Sigmoid colon (tissue), 7 donors: ENCODE results near the gene ANTXR1. TPM values are rescaled to one million over a fixed set of nuclear protein-coding genes. Genes with fewer than 3 reads are reported as not detected.

Experiments
- DNase-seq: peaks from one replicate; pipeline ENCODE4 v3.0.0-alpha.2; 2019
- H3K27ac ChIP-seq, 4 donors: fragments of 200-600 bp; sonication (generic); one replicate each; pipeline ENCODE4 v1.5.1; 2016 to 2019; ENCODE audit warnings: mild to moderate bottlenecking in 1 of 4
- H3K27me3 ChIP-seq, 3 donors: fragments of 200-600 bp; sonication (generic); one replicate each; pipeline ENCODE4 v1.5.1; 2019; ENCODE audit warnings: mild to moderate bottlenecking in 1 of 3
- H3K36me3 ChIP-seq, 4 donors: fragments of 200-600 bp; sonication (generic); one replicate each; pipeline ENCODE4 v1.5.1; 2016 to 2019
- H3K4me1 ChIP-seq, 4 donors: fragments of 200-600 bp; sonication (generic); one replicate each; pipeline ENCODE4 v1.5.1; 2017 to 2019
- H3K4me3 ChIP-seq, 4 donors: fragments of 200-600 bp; sonication (generic); one replicate each; pipeline ENCODE4 v1.5.1; 2017 to 2019; ENCODE audit warnings: mild to moderate bottlenecking in 2 of 4, moderate library complexity in 1 of 4
- H3K9me3 ChIP-seq, 4 donors: fragments of 200-600 bp in 3 of 4; sonication (generic) in 3 of 4; one replicate each; pipeline versions ENCODE4 v1.5.1 to v1.6.1; 2013 to 2019
- EP300 ChIP-seq, 4 donors: sonication (generic); formaldehyde crosslinking; IDR thresholded peaks; one replicate each; pipeline ENCODE4 v1.6.1; 2017; ENCODE audit warnings: antibody characterized with exemption in 4 of 4
- POLR2A ChIP-seq, 2 donors: fragments of 450-650 bp; IDR thresholded peaks; one replicate each; pipeline ENCODE4 v1.6.1; 2016; ENCODE audit warnings: antibody characterized with exemption in 2 of 2, mild to moderate bottlenecking in 2 of 2, moderate library complexity in 2 of 2
- POLR2AphosphoS5 ChIP-seq, 4 donors: sonication (generic); formaldehyde crosslinking; IDR thresholded peaks; one replicate each; pipeline ENCODE4 v1.6.1; 2017; ENCODE audit warnings: antibody characterized with exemption in 4 of 4
- WGBS, 2 donors: extraction: QIAGEN DNeasy Blood & Tissue Kit; methylation state at CpG; one replicate each; pipeline ENCODE4 v1.1.7; 2013; 5-methylcytosine and 5-hydroxymethylcytosine counted together
- intact Hi-C: fragments of 100-400 bp; cut with DNase I; formaldehyde crosslinking; loops from one replicate; pipeline ENCODE4 v1.15.1; 2023
- polyA plus RNA-seq, 3 donors: library from polyadenylated mRNA; stranded (reverse); fragments of 200-250 nt; gene quantifications; one replicate each; pipeline ENCODE4 v1.2.3, GENCODE V29; 2013
- total RNA-seq, 4 donors: library from RNA; depleted of rRNA; stranded (reverse); fragments of >200 nt; gene quantifications; one replicate each; pipeline ENCODE4 v1.1.0, GENCODE V29; 2016
- TF ChIP-seq, protein P1 (sequence below), 4 experiments: fragments of 450-650 bp in 3 of 4; fragments of 200-600 bp in 1 of 4; IDR thresholded peaks; one replicate each; pipeline ENCODE4 v1.5.1; 2016 to 2019; ENCODE audit warnings: antibody characterized with exemption in 4 of 4, mild to moderate bottlenecking in 3 of 4, moderate library complexity in 2 of 4
- donor health status: healthy with polysubstance abuse.
- donor health status: Bipolar disorder and iron deficiency.
- donor health status: healthy.

ANTXR1 gene
- total and polyA plus RNA-seq, 7 donors = 3.0 to 79.8 (median 44.6) TPM

DNA sequence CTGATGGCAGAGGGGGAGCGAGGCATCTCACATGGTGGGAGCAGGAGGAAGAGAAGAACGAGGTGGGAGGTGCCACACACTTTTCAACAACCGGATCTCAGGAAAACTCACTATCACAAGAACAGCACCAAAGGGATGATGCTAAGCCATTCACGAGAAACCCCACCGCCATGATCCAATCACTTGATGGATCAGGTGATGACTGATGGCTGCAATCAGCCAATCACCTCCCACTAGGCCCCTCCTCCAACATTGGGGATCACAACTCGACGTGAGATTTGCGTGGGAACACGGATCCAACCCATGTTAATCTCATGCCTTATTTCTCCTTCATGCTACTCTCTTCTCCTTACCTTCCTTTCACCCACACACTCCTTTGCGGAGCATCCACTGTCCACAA is 143.6 kb downstream of the ANTXR1 start:
- intact Hi-C loops = no loop called here
- Histone ChIP-seq H3K4me3 (no peak overlapping the region), H3K4me1 (peaks cover 0 to 21% (median 9%) of the 10 kb centered on the region in 4 donors), H3K27ac (no peak overlapping the region), H3K36me3 (peaks cover 0 to 16% (median 4%) of the 10 kb centered on the region in 4 donors), H3K9me3 (no peaks in the 10 kb centered on the region), H3K27me3 (no peaks in the 10 kb centered on the region)
- no peak for TF ChIP-seq POLR2A (IDR thresholded peaks at IDR 0.05)
- TF ChIP-seq EP300 (IDR thresholded peaks at IDR 0.05) = no peak
- no peak for TF ChIP-seq POLR2AphosphoS5 (IDR thresholded peaks at IDR 0.05)
- TF ChIP-seq, protein P1, sequence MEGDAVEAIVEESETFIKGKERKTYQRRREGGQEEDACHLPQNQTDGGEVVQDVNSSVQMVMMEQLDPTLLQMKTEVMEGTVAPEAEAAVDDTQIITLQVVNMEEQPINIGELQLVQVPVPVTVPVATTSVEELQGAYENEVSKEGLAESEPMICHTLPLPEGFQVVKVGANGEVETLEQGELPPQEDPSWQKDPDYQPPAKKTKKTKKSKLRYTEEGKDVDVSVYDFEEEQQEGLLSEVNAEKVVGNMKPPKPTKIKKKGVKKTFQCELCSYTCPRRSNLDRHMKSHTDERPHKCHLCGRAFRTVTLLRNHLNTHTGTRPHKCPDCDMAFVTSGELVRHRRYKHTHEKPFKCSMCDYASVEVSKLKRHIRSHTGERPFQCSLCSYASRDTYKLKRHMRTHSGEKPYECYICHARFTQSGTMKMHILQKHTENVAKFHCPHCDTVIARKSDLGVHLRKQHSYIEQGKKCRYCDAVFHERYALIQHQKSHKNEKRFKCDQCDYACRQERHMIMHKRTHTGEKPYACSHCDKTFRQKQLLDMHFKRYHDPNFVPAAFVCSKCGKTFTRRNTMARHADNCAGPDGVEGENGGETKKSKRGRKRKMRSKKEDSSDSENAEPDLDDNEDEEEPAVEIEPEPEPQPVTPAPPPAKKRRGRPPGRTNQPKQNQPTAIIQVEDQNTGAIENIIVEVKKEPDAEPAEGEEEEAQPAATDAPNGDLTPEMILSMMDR (IDR thresholded peaks at IDR 0.05) = no peak
- no peak for DNase-seq
- WGBS, 2 donors = 89% methylated on average over 10 of the region's 10 CpGs

DNA sequence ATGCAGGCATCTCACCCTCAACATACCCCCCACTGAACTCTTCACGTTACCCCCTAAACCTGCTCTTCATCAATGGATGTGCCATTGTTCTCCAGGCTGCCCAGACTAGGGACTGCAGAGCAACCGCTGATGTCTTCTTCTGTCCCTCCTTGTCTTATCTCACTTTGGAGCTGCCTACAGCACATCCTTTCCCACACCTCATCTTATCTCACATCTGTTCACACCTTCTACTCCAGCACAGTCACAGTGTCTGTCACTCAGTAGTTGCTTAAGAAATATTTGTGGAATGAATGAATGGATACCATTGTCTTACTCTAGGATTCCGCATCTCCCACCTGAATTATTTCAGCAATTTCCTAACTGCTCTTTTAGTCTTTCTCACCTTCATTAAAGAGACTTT is 144.5 kb downstream of the ANTXR1 start:
- Histone ChIP-seq H3K4me3 (no peak overlapping the region), H3K4me1 (peaks cover 0 to 29% (median 13%) of the 10 kb centered on the region in 4 donors), H3K9me3 (no peaks in the 10 kb centered on the region), H3K27me3 (no peaks in the 10 kb centered on the region), H3K36me3 (peaks cover 0 to 16% (median 4%) of the 10 kb centered on the region in 4 donors), H3K27ac (no peak overlapping the region)
- DNase-seq = no peak
- 90 to 91% methylated on average over 3 of the region's 3 CpGs for WGBS, 2 donors
- intact Hi-C loops = no loop called here
- TF ChIP-seq POLR2AphosphoS5 (IDR thresholded peaks at IDR 0.05) (no peak), POLR2A (IDR thresholded peaks at IDR 0.05) (no peak), EP300 (IDR thresholded peaks at IDR 0.05) (no peak)
- TF ChIP-seq, protein P1 (IDR thresholded peaks at IDR 0.05) = no peak

DNA sequence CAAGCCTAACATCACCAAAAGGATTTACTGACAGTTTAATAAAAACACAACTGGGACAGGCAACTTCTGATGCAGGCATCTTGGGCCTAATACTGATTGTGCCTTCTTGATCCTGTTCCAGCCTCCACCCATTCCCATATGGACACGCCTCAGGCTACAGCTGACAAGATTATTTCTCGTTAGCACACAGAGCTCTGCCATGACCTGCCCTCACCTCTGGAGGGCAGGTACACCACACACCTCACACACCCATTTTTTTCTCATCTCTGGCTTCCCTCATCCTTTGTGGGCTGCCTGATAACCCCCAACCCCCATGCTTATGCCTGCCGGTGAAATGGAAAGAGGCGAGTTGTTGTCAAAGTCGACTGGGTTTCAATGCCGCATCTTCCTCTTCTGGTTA is 147.0 kb downstream of the ANTXR1 start:
- no peak for TF ChIP-seq POLR2AphosphoS5 (IDR thresholded peaks at IDR 0.05)
- TF ChIP-seq EP300 (IDR thresholded peaks at IDR 0.05) = no peak
- TF ChIP-seq POLR2A (IDR thresholded peaks at IDR 0.05) = no peak
- TF ChIP-seq, protein P1 (IDR thresholded peaks at IDR 0.05) = no peak
- 53 to 56% methylated on average over 6 of the region's 6 CpGs for whole genome bisulfite sequencing, 2 donors
- peaks cover 0 to 36% (median 27%) of the 10 kb centered on the region in 4 donors for H3K4me1 ChIP-seq
- H3K27me3 ChIP-seq = no peaks in the 10 kb centered on the region
- H3K9me3 ChIP-seq = no peaks in the 10 kb centered on the region
- peaks cover 0 to 9% (median 4%) of the 10 kb centered on the region in 4 donors for H3K36me3 ChIP-seq
- H3K27ac ChIP-seq = no peak overlapping the region
- H3K4me3 ChIP-seq = no peak overlapping the region
- intact Hi-C loops = loop anchor here (5.0 kb wide), 1 partner anchor 147 kb away; no protein-coding TSS in a partner anchor
- DNase-seq = no peak

DNA sequence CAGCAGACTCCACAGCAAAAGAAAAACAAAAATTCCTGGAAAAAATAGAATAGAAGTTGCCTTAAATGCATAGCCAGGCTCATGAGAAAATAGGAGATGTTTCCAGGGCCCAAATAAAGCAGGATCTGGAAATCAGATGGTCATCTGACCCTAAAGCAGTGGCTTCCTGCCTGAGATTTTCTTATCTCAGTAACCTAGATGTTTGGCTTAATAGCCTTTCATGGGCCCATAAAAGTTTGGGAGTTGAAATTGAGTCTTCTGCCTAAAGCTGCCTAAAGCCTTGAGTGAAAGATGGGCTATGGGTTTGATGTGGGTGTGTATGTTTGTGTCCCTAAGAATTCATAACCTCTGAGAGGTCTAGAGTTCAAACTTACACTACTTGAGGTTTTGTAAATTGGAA is 149.1 kb downstream of the ANTXR1 start:
- H3K36me3 ChIP-seq = no peaks in the 10 kb centered on the region
- H3K4me1 ChIP-seq = peaks cover 0 to 56% (median 31%) of the 10 kb centered on the region in 4 donors
- intact Hi-C loops = loop anchor here (5.0 kb wide), 1 partner anchor 145 kb away; no protein-coding TSS in a partner anchor
- DNase-seq = no peak
- no peaks in the 10 kb centered on the region for H3K9me3 ChIP-seq
- H3K27me3 ChIP-seq = no peaks in the 10 kb centered on the region
- TF ChIP-seq EP300 (IDR thresholded peaks at IDR 0.05) (no peak), POLR2AphosphoS5 (IDR thresholded peaks at IDR 0.05) (no peak), POLR2A (IDR thresholded peaks at IDR 0.05) (no peak)
- TF ChIP-seq, protein P1 (IDR thresholded peaks at IDR 0.05) = no peak
- peak overlapping the region in 3 of 4 donors; percentile 61 to 82 (median 76) for H3K27ac ChIP-seq
- H3K4me3 ChIP-seq = no peak overlapping the region

DNA sequence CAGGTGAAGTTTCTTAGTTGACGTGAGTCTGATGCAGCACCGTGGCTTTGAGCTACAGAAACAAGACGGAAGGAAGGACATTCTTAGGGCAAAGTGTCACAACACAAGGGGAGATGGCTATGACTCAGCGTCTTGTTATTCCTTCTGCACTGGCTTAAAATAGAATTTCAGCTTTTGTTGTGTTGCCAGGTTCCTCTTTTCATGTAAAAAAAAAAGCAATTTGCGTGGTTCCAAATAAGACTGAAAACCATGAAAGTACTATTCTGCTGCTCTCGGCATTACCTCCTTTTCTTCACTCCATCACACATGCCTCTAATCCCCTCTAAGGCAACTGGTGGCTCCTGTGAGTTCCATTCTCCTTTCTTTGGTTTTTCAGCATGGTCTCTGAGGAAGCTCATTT is 150.1 kb downstream of the ANTXR1 start:
- Histone ChIP-seq H3K4me1 (peaks cover 0 to 61% (median 36%) of the 10 kb centered on the region in 4 donors), H3K27me3 (no peaks in the 10 kb centered on the region), H3K27ac (peak overlapping the region in 3 of 4 donors; percentile 66 to 82 (median 76)), H3K36me3 (no peaks in the 10 kb centered on the region), H3K4me3 (no peak overlapping the region), H3K9me3 (no peaks in the 10 kb centered on the region)
- 34 to 76% methylated on average over 6 of the region's 6 CpGs for WGBS, 2 donors
- TF ChIP-seq, protein P1 (IDR thresholded peaks at IDR 0.05) = no peak
- TF ChIP-seq EP300 (IDR thresholded peaks at IDR 0.05) = peak in 1 of 4 donors; percentile 57
- no peak for TF ChIP-seq POLR2A (IDR thresholded peaks at IDR 0.05)
- TF ChIP-seq POLR2AphosphoS5 (IDR thresholded peaks at IDR 0.05) = peak in 2 of 4 donors; percentile 58 to 72
- intact Hi-C loops = loop anchor here (5.0 kb wide), 1 partner anchor 144 kb away; no protein-coding TSS in a partner anchor
- DNase-seq = no peak
